GM18519 (cell line): ENCODE data around the gene GNPTAB.
"Not testable (repeated sequence)": the region's sequence is repeated elsewhere in the genome, so short reads cannot be mapped to it uniquely, and the experiment has no call there.

Source experiments
- ATAC-seq: cut with Tn5 transposase; IDR thresholded peaks from one replicate; pipeline ENCODE4 v1.9.1; 2021; ENCODE audit warnings: mild to moderate bottlenecking, moderate library complexity; ENCODE audit not compliant: unreplicated experiment, low FRiP score

The GNPTAB gene

DNA sequence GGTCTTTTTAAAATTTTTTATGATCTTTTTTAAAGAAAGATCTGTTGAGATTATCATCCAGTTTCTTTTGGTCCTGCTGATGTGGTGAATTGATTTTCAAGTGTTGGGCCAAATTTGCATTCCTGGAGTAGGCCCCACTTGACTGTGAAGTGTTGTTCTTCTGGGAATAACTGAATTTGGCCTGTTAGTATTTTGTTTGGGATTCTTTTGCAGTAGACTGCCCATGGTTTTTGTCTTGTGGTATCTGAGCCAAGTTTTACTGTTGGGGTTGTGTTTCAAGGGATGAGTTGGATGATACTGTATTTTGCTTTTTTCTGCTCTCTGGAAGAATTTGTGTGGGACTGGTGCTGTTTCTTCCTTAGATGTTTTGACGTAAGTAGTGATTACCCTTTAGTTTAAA, 87.5 kb downstream of the GNPTAB start:
- ATAC-seq: no peak

DNA sequence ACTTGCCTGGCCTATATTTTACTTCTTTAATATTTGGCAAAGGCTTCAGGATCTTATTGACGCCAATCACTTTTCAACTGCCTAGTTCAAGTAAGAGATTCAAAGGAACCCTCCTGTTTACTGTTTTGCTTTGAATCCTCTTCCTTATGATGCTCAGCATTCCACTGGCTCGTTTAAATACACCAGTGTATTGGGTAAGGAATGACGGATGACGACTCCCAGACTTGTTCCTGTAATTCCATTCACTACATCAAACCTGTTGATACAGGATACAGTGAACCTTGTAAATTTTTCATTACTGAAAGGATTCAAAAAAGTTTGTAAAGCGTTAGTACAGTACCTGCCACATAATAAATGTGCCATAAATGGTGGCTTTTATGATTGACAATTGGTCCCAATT, 89.8 kb downstream of the GNPTAB start:
- ATAC-seq: no peak

GRCh38 chr12:101740566-101740965, 90.2 kb downstream of the GNPTAB start:
- no peak for ATAC-seq

- no peak for ATAC-seq
Observed at GRCh38 chr12:101738920-101739665, 91.7 kb downstream of the GNPTAB start, which contains the start of gene SYCP3. TSS of gene SYCP3 (minus strand) at chr12:101739462. CDS start at chr12:101737935, 1,527 bp downstream.

DNA sequence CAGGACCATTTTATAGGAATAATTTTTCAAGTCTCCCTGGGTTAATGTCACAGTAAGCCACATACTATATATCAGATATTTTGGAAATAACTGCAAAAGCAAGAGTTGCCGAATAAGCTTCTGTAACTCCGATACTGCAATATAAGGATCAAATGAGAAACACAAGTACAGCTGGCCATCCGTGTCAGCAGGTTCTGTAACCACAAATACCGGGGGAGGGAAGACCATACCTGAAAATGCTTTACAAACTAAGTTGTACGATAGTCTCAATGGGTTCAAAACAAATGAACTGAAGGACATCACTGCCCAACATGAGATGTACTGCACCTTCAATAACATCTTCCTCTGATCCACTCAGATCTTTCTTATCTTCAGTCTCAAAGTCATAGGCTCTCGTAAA, 93.3 kb downstream of the GNPTAB start:
- ATAC-seq: no peak

DNA sequence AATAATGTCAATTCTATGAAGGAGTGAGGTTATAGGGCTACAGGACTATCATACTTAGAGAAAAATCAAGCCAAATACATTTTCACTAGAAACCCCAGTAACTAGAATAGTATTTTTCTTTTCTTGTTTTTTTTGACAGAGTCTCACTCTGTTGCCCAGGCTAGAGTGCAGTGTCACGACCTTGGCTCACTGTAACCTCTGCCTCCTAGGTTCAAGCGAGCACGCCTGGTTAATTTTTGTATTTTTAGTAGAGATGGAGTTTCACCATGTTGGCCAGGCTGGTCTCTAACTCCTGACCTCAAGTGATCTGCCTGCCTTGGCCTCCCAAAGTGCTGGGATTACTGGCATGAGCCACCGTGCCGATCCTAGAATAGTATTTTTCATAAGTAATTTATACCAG, 96.3 kb downstream of the GNPTAB start:
- ATAC-seq: not testable (repeated sequence)

- no peak for ATAC-seq
Observed at GRCh38 chr12:101733166-101733565, 97.6 kb downstream of the GNPTAB start.

DNA sequence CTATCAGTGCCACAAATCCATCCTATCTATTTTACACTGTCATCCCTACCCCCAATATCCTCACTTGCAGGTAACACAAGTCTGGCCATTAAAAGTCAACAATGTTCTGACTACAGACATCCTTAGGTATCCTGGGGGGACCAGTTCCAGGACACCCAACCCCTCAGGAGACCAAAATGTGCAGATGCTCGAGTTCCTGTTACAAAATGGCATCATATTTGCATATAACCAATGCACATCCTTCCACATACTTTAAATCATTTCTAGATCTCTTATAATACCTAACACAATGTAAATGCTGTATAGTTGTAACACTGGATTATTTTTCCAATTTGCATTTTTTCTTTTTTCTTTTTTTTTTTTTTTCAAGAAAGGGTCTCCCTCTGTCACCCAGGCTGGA, 98.4 kb downstream of the GNPTAB start:
- no peak for ATAC-seq

DNA sequence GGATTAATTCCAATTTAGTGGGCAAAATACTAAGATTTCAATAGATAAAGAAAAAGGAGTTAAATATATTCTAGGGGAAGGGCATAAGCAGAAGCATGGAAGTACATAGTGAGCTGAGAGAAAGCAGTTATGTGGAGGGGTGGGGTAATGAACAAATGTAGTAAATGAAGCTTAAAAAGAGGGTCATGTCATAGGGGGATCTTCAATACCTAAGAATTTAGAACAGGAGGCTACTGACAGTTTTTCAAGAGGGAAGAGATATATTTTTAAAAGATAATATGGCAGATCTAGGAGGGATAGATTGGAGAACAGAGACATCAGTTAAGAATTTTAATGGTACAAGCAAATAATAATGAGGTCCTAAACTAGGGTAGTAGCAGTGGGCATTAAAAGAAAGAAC, 100.9 kb downstream of the GNPTAB start:
- no peak for ATAC-seq

GRCh38 chr12:101727098-101727497, 103.7 kb downstream of the GNPTAB start:
- ATAC-seq: no peak

- ATAC-seq: no peak
Observed at GRCh38 chr12:101722392-101722791, 108.4 kb downstream of the GNPTAB start.

- no peak for ATAC-seq
Observed at GRCh38 chr12:101720118-101720517, 110.6 kb downstream of the GNPTAB start.

- no peak for ATAC-seq
Observed at GRCh38 chr12:101719566-101719965, 111.2 kb downstream of the GNPTAB start.

- no peak for ATAC-seq
Observed at GRCh38 chr12:101714877-101715444, 115.8 kb downstream of the GNPTAB start.

DNA sequence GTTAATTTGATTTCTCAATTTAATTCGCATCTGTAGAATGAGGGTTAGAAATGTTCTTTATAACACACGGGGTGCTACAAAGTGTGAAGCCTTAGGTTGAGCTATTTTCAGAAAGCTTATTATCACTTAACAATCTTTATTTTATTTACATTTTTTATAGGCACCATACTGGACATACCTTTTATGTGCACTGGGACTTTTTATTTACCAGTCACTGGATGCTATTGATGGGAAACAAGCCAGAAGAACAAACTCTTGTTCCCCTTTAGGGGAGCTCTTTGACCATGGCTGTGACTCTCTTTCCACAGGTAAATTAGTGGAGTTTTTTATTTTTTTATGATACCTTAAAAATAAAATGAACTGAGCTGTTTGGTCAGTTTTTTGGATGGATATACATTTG, 116.8 kb downstream of the GNPTAB start:
- ATAC-seq: no peak

DNA sequence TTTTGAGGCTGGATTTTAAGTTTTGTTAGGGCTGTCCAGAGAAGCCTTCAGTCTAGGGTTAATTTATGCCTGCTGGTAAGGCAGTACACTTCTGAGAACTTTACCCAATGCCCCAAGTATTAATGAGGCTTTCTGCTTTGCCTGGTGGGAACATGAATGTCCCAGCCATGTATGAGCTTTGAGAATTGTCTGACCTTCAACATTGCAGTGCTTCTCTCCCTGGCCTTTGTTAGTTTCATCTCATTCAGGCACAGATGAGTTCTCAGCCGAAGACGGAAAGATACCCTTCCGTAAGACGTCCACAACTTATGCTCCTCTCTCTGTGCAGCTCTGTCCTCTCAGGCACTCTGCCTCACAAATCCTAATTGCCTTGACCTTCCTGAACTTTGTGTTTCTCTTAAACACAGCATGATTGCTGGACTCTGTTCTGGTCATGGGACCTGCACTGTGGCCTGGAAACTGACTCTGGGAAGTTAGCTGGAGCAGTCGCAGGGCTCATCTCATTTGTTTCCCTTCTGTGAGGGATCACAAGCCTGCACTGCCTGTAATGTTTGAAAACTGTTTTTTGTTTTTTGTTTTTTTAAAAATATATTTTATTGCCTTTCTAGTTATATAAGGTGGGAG, 117.6 kb downstream of the GNPTAB start:
- ATAC-seq: no peak

DNA sequence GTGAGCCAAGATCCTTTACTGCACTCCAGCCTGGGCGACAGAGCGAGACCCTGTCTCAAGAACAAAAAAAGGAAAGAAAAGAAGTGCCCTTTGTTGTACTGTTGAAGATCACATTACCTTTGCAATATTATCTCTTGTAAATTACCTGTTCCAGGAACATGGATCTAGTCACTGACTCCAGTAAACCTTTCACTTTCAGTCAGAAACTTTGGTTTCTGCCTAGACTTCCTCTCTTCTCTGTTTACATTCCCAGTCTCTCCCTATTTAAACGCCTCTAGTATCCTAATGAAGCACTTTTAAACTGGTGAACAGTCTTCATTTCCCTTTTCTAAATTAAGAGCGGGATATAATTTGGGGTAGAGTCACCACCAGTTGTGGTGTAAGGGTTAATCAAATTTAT, 120.5 kb downstream of the GNPTAB start:
- no peak for ATAC-seq

GRCh38 chr12:101707131-101707782, 123.5 kb downstream of the GNPTAB start:
- no peak for ATAC-seq

DNA sequence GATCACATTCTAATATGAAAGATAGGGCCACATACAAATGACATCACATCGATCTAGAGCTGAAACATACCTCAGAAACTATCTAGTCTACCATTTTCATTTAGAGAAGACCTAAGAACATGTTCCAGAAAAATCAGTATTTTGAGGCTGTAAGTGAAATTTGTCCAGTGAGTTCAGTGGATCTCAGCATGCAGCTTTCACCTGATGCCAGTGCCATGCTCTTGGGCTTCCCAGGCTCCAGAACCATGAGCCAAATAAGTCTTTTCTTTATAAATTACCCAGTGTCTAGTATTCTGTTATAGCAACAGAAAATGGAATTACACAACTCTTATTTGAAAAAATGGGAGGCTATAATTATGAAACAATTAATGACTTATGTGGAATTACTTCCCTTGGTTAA, 124.4 kb downstream of the GNPTAB start:
- ATAC-seq: no peak

DNA sequence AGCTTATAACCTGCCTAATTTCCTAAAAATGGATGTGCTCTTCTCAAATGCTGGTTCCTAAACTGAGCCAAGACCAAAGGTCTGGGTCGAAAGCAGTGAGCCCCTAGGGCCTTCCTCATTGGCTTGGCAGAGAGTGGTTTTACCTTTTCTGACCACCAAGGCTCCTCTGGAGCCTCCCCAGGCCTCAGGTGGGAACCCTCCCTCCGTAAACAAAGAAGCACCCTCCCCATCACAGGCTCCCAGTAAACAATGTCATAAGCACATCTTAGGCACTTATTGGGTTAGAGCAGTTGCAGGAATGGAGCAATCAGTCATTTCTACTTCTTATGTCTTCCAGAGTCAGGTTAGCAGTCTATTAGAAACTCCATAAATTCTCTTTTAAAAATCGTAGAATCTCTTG, 127.3 kb downstream of the GNPTAB start:
- ATAC-seq: no peak

DNA sequence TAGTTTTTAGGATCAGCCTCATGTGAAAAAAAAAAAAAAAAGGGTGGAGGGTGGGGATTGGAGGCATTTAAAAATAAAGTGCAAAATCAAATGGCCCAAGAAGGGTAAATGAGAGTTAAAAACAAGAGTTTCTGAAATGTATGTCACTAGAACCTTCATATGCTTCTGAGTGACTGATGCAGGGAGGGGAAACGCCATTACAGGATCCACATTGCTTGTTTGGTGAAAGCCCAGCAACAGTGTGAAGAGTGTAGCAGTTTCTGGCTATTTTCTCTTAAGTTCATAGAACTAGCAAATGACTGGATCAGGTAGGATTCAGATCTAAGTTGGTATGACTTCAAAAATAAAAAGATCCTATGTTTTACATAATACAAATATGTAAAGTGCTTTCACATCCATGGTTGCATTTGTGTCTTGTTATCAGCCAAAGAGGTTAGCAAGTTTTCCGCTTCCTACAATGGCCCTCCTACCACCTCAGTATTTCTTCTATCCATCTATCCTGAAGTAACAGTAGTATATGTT, 130.4 kb downstream of the GNPTAB start:
- no peak for ATAC-seq
